SU-DHL-6 (cell line): Measurements from ENCODE around the gene OR2AJ1.
"Not testable (repeated sequence)": the region's sequence is repeated elsewhere in the genome, so short reads cannot be mapped to it uniquely, and the experiment has no call there.

Experiments used
- H2AFZ ChIP-seq: fragments of 200-600 bp; sonication (generic); 2 replicates; pipeline ENCODE4 v1.6.1; 2014; ENCODE audit warnings: low read depth, mild to moderate bottlenecking, moderate library complexity, mixed read lengths, antibody characterized with exemption, low read length; ENCODE audit not compliant: severe bottlenecking
- H3F3A ChIP-seq: fragments of 200-600 bp; shearing (Covaris generic); 2 replicates; pipeline ENCODE4 v1.6.0; 2016; ENCODE audit warnings: antibody characterized with exemption, mild to moderate bottlenecking; ENCODE audit not compliant: insufficient read depth
- H3K27ac ChIP-seq: fragments of 200-600 bp; sonication (generic); 2 replicates; pipeline ENCODE4 v1.5.1; 2016; ENCODE audit warnings: low read depth, mild to moderate bottlenecking, low read length, moderate library complexity, mixed read lengths
- H3K27me3 ChIP-seq: fragments of 200-600 bp; sonication (generic), shearing (Covaris generic); 2 replicates; pipeline ENCODE4 v1.6.0; 2014; ENCODE audit warnings: mild to moderate bottlenecking, low read length
- H3K36me3 ChIP-seq: fragments of 200-600 bp; sonication (generic); 2 replicates; pipeline ENCODE4 v1.6.1; 2014; ENCODE audit warnings: mild to moderate bottlenecking, low read length, mixed read lengths
- H3K4me2 ChIP-seq: fragments of 300-600, 200-600 bp; shearing (Covaris generic), sonication (generic); 2 replicates; pipeline ENCODE4 v1.6.0; 2014; ENCODE audit warnings: low read length, low read depth, mild to moderate bottlenecking; ENCODE audit not compliant: poor library complexity, severe bottlenecking
- H3K4me3 ChIP-seq: fragments of 200-600 bp; sonication (generic); 2 replicates; pipeline ENCODE4 v1.5.1; 2014; ENCODE audit warnings: antibody characterized with exemption, low read length, mild to moderate bottlenecking, mixed read lengths; ENCODE audit not compliant: insufficient read depth, poor library complexity, severe bottlenecking
- H3K79me2 ChIP-seq: fragments of 200-600 bp; sonication (generic); 2 replicates; pipeline ENCODE4 v1.6.1; 2014; ENCODE audit warnings: mild to moderate bottlenecking, low read length, moderate library complexity; ENCODE audit not compliant: insufficient read depth
- H3K9ac ChIP-seq: fragments of 200-600 bp; sonication (generic); 2 replicates; pipeline ENCODE4 v1.7.0; 2014; ENCODE audit warnings: mild to moderate bottlenecking, low read length
- H3K9me2 ChIP-seq: fragments of 200-600 bp; sonication (generic); replicated peaks from 2 replicates; pipeline ENCODE4 v1.6.1; 2014; ENCODE audit warnings: low read length; ENCODE audit not compliant: insufficient read depth
- H3K9me3 ChIP-seq: fragments of 200-600 bp; sonication (generic); 2 replicates; pipeline ENCODE4 v1.6.1; 2014; ENCODE audit warnings: low read length, mixed read lengths; ENCODE audit not compliant: insufficient read depth
- H4K20me1 ChIP-seq: fragments of 200-600 bp; sonication (generic); 2 replicates; pipeline ENCODE4 v1.6.1; 2014; ENCODE audit warnings: low read depth, mild to moderate bottlenecking, antibody characterized with exemption, low read length, moderate library complexity, mixed read lengths
- EZH2phosphoT487 ChIP-seq: fragments of 200-600 bp; sonication (generic), shearing (Covaris generic); conservative IDR thresholded peaks from 2 replicates; pipeline ENCODE4 v1.6.1; 2018; ENCODE audit warnings: mild to moderate bottlenecking, antibody characterized with exemption, low read length, moderate library complexity, mixed read lengths
- TF ChIP-seq, protein P1 (sequence below): fragments of 200-600 bp; sonication (generic); IDR thresholded peaks from one replicate; pipeline ENCODE4 v1.5.1; 2017; ENCODE audit warnings: antibody characterized with exemption, mild to moderate bottlenecking, low read length, moderate library complexity; ENCODE audit not compliant: insufficient read depth, poor library complexity, severe bottlenecking

Gene OR2AJ1

GRCh38 chr1:247936415-247936814 lies 11.7 kb downstream of the OR2AJ1 start:
- Histone ChIP-seq H3K4me3 (no peak overlapping the region), H2AFZ (no peak overlapping the region), H3K27ac (no peak overlapping the region), H3K27me3 (no peaks in the 10 kb centered on the region), H4K20me1 (no peaks in the 10 kb centered on the region), H3F3A (no peaks in the 10 kb centered on the region), H3K36me3 (no peaks in the 10 kb centered on the region), H3K4me2 (no peak overlapping the region), H3K9ac (no peak overlapping the region), H3K9me3 (no peaks in the 10 kb centered on the region), H3K9me2 (no peaks in the 10 kb centered on the region), H3K79me2 (no peaks in the 10 kb centered on the region)
- TF ChIP-seq EZH2phosphoT487: no peak
- TF ChIP-seq, protein P1, sequence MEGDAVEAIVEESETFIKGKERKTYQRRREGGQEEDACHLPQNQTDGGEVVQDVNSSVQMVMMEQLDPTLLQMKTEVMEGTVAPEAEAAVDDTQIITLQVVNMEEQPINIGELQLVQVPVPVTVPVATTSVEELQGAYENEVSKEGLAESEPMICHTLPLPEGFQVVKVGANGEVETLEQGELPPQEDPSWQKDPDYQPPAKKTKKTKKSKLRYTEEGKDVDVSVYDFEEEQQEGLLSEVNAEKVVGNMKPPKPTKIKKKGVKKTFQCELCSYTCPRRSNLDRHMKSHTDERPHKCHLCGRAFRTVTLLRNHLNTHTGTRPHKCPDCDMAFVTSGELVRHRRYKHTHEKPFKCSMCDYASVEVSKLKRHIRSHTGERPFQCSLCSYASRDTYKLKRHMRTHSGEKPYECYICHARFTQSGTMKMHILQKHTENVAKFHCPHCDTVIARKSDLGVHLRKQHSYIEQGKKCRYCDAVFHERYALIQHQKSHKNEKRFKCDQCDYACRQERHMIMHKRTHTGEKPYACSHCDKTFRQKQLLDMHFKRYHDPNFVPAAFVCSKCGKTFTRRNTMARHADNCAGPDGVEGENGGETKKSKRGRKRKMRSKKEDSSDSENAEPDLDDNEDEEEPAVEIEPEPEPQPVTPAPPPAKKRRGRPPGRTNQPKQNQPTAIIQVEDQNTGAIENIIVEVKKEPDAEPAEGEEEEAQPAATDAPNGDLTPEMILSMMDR: no peak

- not testable (repeated sequence) for H3K36me3 ChIP-seq, H3K27me3 ChIP-seq, H3K9me3 ChIP-seq, H2AFZ ChIP-seq, H3K9ac ChIP-seq, H3K27ac ChIP-seq, H3K9me2 ChIP-seq, H4K20me1 ChIP-seq, H3K4me3 ChIP-seq, H3K79me2 ChIP-seq, H3F3A ChIP-seq
- TF ChIP-seq, protein P1: peak; percentile 79
- peak overlapping the region; percentile 39 for H3K4me2 ChIP-seq
These were observed 12.5 kb downstream of the OR2AJ1 start for GRCh38 chr1:247936965-247937734.

GRCh38 chr1:247942624-247943023 lies 17.9 kb downstream of the OR2AJ1 start:
- Histone ChIP-seq H3K9me3 (no peaks in the 10 kb centered on the region), H3K36me3 (no peaks in the 10 kb centered on the region)
- no peak for TF ChIP-seq EZH2phosphoT487
- TF ChIP-seq, protein P1: no peak

More at GRCh38 chr1:247942624-247943023, 17.9 kb downstream of the OR2AJ1 start:
- Histone ChIP-seq H4K20me1 (no peaks in the 10 kb centered on the region), H2AFZ (no peak overlapping the region), H3K4me3 (no peak overlapping the region), H3F3A (no peaks in the 10 kb centered on the region), H3K9me2 (no peaks in the 10 kb centered on the region), H3K79me2 (no peaks in the 10 kb centered on the region), H3K27me3 (no peaks in the 10 kb centered on the region), H3K4me2 (no peak overlapping the region), H3K9ac (no peak overlapping the region), H3K27ac (no peak overlapping the region)
